ENCODE data around the gene PIGA. TPM values are rescaled to one million over a fixed set of nuclear protein-coding genes. Genes with fewer than 3 reads are reported as not detected.

The PIGA gene
- polyA plus RNA-seq, 2 donors, result 8.4 to 8.7 TPM

DNA sequence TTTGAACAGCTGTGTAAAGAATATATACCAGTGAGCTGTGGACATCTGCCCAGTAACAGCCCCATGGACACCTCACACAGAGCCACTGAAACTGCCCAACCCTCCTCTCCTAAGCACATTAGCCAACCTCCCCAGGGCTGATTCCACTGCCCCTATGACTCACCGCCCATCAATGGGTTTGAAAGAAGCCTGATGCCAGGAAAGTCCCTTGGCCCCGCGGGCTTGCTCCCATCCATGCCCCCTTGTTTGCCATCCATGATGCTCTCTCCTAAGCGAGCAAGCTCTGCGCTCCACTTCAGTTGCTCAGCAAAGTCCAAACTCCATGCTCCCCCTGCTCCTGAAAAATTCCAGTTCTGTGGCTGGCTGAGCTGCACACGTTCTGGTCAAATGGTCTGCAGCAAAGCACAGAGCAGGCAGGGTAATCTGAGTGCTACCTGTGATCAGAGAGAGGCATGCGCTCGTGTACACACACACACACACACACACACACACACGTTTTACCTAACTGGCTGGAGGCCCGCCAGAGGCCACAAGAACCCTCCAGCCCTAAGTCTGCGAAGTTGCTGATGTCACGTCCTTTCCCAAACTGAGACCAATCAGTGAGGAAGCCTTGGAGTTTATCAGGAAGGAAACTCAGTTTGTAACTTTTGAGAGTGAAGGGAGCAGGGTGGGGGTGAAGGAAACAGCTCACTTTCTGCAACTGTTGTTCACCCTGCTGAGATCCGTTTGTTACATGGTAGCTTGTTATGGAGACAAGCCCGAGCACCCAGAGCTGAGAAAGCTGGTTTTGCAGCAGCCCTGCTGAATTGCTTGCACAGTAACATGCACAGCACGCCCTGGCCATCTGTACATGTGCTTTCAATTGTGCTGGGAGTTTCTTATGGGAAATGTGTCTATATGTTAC lies 65.5 kb downstream of the PIGA start, which contains the start of gene ASB9:
Gene ASB9, minus strand, starts transcription at position 466 of the 904 bp plus-strand sequence. Its CDS starts 209 bp downstream, at position 257.
- peaks cover 0 to 5% of the 10 kb centered on the region in 2 donors for H3K4me1 ChIP-seq (ENCODE audit: control insufficient read depth in 2 of 2, insufficient read depth in 2 of 2, low read length in 1 of 2)
- H3K27me3 ChIP-seq (ENCODE audit: control insufficient read depth in 1 of 2, insufficient read depth in 2 of 2, low read length in 2 of 2), result no peaks in the 10 kb centered on the region
- no peaks in the 10 kb centered on the region for H3K36me3 ChIP-seq (ENCODE audit: control insufficient read depth in 2 of 2, insufficient read depth in 2 of 2, low read length in 1 of 2)
- H3K4me3 ChIP-seq (ENCODE audit: low read depth in 1 of 2, low read length in 2 of 2), result no peak within 1 kb of the TSS
- no peaks in the 10 kb centered on the region for H3K9me3 ChIP-seq (ENCODE audit: control insufficient read depth in 2 of 2, insufficient read depth in 1 of 2, low read depth in 1 of 2, low read length in 1 of 2)
- H3K27ac ChIP-seq (ENCODE audit: low read depth in 2 of 2, low read length in 1 of 2), result peak within 1 kb of the TSS in 1 of 2 donors; percentile 41
- WGBS, 2 donors, result 14 to 25% methylated on average over 15 of the region's 15 CpGs

Other genes with a start within 250 kb of the PIGA start
- under 1 TPM; 0.65 to 0.88 TPM for gene ASB9, start 65.4 kb downstream of the PIGA start, polyA plus RNA-seq
- gene ASB11, start 19.9 kb downstream of the PIGA start, polyA plus RNA-seq, result not detected
- under 1 TPM; 0.56 to 0.57 TPM for gene VEGFD, start 48.9 kb upstream of the PIGA start, polyA plus RNA-seq
- gene PIR, start 157.8 kb upstream of the PIGA start, polyA plus RNA-seq, result 10 to 100 TPM; 17.0 to 38.1 TPM
- under 1 TPM; 0.22 to 0.33 TPM for gene BMX, start 165.3 kb upstream of the PIGA start, polyA plus RNA-seq

Measured in esophagus (tissue), 2 donors.